Measurements from ENCODE around the gene IL1R1.
"Not testable (repeated sequence)": the region's sequence is repeated elsewhere in the genome, so short reads cannot be mapped to it uniquely, and the experiment has no call there.

Gene IL1R1, protein sequence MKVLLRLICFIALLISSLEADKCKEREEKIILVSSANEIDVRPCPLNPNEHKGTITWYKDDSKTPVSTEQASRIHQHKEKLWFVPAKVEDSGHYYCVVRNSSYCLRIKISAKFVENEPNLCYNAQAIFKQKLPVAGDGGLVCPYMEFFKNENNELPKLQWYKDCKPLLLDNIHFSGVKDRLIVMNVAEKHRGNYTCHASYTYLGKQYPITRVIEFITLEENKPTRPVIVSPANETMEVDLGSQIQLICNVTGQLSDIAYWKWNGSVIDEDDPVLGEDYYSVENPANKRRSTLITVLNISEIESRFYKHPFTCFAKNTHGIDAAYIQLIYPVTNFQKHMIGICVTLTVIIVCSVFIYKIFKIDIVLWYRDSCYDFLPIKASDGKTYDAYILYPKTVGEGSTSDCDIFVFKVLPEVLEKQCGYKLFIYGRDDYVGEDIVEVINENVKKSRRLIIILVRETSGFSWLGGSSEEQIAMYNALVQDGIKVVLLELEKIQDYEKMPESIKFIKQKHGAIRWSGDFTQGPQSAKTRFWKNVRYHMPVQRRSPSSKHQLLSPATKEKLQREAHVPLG

DNA sequence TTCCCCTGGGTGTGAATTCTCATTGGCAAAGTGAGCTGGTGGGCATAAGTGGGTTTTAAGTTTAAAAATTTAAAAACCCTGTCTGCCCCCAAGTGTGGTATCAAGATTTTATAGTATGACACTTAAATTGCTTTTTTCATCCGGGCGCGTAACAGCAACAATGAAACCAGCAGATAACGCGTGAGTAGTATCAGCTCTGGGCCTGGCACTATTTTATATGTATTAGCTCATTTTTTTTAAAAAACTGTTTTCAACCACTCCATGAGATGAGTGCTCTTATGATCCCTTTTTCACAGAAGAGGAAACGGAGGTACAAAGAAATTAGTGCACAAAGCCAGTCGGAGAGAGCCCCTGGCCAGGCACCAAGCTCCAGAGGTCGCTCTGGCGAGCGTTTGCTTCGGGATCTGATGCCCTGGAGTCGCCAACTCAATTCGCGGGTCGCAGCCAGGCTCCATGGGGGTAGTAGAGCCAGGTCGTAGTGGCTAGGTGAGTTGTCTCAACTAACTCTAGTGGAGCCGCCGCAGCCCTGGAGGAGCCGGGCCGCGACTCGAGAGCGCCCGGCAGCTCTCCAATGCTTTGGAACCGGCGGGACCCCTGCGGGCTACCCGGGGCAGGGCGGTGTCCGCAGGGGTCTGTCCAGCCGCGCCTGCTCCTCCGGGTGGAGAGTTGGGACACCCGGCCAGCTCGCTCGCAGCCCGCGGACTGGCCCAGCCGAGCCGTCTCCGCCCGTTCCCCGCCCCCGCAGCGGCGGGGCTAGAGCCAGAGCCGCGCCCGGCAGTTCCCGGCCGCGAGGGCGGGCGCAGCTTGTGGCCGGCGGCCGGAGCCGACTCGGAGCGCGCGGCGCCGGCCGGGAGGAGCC is at the start of gene IL1R1:
Gene IL1R1, plus strand, starts transcription at position 777 of the 859 bp plus-strand sequence. CDS start 14,979 bp downstream, outside the sequence.
- DNase-seq: peak in 9 of 10 donors; percentile 6 to 89 (median 36)
- intact Hi-C loops (cut with DNase I): no loop called here

DNA sequence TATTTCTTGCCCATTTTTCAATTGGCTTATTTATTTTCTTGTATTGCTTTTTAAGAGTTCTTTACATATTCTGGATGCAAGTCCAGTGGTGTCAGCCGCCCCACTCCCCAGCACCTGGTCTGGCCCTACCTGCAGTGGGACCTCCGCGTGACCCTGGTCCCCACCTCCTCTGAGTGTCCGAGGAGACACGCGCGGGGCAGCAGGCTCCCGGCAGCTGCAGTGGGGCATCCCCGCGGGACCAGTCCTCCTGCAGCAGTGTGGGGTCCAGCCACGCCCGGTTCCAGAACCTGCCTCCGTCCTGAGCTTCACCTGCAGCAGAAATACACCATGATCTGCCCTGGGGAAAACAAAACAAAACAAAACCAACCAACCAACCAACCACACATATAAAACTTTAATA is 48.9 kb upstream of the IL1R1 start:
- peak in 1 of 10 donors; percentile 82 for DNase-seq
- intact Hi-C loops (cut with DNase I): no loop called here

DNA sequence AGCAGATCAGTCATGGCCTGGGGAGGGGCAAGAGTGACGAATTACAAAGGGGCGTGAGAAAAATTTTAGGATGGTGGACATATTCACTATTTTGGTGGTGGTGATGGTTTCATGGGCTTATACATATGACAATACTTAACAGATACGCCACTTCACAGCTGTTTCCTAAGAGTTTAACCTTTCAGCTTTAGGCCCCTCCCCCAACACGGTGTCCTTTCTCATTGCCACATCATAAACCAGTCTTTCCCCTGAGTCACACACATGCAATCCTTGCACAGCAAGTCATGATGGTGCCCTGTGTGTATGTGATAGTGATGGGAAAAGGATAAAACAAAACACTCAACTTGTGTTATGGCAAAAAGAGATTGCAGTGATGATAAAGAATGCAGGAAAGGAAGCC is 47.6 kb upstream of the IL1R1 start:
- DNase-seq: no peak
- intact Hi-C loops (cut with DNase I): no loop called here

DNA sequence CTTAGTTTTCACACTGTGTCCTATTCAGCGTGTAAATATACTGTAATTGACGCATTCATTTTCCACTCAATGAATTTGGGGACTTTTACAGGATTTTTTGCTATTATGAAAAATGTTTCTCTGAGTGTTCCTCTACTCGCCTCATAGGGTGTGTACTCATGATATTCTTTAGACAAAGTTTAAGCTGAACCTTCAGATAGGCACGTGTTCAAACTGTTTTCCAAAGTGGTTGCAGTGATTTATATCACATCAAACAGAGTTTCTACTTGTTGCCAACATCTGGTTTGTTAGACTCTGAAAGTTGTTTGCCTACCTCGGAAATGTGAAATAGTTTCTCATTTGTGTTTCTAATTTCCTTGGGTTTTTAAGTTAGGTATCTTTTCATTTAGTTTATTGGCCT is 46.4 kb upstream of the IL1R1 start:
- intact Hi-C loops (cut with DNase I): no loop called here
- no peak for DNase-seq

DNA sequence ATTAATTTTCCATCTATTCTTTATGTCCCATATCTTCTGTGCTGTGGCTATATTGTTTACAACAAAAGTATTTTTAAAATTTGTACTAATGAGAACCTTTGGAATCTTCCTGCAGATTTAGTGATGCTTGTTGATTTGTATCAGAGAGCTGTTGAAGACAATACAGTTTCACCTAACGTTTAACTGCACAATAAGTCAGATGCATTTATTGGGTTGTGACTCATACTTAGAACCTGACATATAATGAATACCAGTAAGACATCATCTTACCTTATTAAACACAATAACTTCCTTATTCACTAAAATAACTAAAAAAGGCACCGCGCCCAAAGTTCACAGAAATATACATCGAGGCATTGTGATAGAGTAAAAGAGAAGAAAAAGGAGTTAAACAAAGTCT is 43.8 kb upstream of the IL1R1 start:
- DNase-seq: no peak

DNA sequence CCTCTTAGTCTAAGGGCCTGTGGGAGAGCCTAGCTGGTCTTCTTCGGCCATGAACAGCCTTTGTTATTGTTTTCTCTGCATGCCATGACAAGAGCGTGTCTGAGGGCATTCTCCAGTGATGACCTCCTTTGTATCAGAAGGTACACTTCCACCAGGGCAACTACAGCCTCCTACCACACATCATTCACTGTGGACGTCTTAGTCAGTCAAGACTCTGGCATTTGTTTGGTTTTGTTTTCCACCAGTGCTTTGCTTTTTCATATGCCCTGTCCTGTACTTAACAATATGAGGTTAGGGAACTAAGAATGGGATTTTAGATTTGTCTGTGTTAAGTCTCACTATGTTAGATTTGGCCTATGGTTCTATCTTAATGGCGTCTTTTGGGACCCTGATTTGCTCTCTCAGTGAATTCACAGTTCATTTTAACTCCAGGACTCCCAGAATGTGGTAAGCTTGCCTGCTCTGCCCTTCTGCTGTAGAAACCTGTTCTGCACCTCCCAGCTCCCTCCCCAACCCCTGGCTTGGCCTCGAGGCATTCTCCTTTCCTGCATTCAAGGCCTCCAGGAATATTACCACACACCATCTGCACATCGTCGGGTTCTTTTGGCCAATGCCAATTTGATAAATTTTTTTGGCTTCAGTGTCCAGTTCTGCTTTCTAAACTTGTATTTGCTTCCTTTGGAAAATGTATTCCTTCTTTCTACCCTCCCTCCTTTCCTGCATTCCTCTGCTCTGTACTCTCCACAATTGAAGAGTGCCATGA is 42.8 kb upstream of the IL1R1 start:
- intact Hi-C loops (cut with DNase I): no loop called here
- no peak for DNase-seq

More for the DNA sequence above, 43.8 kb upstream of the IL1R1 start:
- intact Hi-C loops (cut with DNase I): no loop called here

DNA sequence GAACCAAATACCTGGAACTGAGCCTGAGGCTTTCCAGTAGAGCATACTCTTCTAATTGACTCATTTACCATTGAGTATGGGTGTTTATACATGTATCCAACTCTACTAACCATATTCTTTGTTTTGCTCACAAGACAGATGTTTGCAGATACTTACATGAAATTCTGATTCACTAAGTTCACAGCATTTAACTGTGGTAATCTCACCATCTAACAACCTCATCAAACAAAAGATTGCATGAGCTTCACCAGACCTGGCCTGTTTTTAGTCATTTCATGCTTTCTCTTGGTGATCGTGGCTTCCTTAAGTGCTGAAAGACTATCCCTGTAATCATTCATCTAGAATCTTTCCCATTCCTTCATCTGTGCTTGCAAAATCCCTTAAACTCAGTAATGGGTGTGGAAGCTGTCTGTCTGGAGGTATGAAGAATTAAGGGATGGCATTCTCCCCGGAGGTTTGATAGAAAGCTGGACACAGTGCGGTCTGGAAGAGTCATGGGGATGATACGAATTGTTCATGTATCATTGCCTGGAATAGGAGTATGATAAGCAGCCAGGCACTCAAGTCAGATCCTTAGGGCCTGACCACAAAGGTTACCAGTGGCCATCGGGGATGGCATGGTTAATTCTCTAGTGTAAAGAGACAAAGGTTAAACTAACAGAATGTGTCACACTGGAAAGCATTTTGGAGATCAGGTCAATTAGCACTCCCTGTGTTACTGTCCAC is 42.0 kb upstream of the IL1R1 start:
- DNase-seq: no peak
- intact Hi-C loops (cut with DNase I): no loop called here

DNA sequence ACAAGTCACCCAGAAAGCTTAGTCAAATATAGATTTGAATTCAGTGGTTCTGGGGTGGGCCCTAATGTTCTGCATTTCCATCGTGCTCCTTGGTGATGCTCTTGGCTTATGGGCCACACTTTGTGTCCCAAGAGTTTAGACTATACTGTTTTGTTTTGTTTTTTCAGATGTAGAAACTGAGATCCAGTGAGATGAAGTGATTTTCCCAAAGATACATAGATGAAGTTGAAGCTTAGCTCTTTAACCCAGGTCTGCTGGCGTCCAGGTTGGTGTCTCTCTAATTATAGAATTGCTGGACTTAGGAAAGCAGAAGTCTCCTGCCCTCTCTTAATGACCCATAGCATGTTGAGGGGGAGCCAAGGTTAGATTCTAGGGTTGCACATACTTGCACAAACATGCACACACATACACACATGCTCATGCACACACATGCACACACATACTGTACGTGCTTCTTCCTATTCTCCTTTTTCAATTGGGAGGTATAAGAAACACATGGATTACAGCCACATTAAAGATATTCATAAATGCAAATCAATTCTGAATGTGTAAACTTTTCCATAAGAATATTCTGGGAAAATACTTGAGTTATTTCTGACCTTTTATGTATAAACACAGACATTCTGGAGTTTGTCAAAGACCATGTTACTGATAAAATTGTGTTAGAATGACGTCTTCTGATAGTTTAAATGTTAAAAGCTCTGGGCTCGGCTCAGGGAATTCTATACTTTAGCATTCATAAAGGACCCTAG is 41.3 kb upstream of the IL1R1 start:
- no peak for DNase-seq
- intact Hi-C loops (cut with DNase I): no loop called here

DNA sequence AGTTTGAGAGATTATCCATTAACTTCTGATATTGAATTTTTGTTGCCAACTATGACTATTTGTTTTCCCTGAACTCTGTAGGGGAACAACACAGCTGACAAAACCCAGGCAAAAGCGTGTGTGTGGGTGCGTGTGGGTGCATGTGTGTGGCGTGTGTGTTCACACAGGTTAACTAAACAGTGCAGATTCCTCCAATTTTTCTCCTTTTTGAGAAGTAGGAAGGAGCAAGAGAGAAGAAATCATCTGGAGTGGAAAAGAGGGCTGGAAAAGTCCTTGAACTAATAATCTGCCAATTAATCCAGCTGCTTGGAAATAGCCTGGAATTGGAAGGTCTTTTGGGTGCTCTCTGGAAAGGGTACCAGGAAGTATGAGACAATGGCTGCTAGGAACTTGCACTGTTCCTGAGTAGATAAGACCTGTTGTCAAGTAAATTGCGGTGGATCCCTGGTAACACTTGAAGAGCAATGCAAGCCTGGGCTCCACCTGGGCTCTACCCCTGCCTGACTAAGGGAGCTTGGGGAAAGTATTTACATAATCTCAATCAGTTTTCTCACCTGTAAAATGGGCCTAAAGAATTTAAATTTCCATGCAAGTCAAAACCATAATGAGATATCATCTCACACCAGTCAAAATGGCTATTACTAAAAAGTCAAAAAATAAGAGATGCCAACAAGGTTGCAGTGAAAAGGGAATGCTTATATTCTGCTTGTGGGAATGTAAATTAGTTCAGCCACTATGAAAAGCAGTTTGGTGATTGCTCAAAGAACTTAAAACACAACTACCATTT is 40.5 kb upstream of the IL1R1 start:
- DNase-seq: no peak
- intact Hi-C loops (cut with DNase I): no loop called here

DNA sequence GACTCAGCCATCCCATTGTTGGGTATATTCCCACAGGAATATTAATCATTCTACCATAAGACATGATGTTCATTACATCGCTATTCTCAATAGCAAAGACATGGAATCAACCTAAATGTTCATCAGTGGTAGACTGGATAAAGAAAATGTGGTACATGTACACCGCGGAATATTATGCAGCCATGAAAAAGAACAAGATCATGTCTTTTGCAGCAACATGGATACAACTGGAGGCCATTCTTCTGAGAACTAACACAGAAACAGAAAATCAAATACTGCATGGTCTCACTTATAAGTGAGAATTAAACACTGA is 40.0 kb upstream of the IL1R1 start:
- intact Hi-C loops (cut with DNase I); DNase-seq: not testable (repeated sequence)

DNA sequence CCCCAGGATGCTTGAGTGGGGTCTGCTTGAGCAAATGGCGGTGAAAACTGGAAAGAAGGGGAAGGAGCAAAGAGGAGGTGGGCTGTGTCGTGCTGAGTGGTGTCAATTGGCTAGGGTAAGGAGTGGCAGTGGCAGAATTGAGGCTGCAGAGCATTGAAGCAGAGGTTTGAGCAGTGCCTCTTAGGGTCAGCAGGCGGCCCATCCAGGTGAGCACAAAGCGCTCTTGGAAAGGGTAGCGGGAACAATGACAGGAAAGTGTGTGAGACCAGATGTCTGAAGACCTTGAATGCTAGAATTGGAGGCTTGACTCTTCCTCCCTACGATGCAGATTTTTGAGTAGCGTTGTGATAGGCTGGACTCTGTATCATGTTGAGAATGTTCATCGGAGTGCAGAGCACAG is 39.3 kb upstream of the IL1R1 start:
- intact Hi-C loops (cut with DNase I): no loop called here
- DNase-seq: no peak

DNA sequence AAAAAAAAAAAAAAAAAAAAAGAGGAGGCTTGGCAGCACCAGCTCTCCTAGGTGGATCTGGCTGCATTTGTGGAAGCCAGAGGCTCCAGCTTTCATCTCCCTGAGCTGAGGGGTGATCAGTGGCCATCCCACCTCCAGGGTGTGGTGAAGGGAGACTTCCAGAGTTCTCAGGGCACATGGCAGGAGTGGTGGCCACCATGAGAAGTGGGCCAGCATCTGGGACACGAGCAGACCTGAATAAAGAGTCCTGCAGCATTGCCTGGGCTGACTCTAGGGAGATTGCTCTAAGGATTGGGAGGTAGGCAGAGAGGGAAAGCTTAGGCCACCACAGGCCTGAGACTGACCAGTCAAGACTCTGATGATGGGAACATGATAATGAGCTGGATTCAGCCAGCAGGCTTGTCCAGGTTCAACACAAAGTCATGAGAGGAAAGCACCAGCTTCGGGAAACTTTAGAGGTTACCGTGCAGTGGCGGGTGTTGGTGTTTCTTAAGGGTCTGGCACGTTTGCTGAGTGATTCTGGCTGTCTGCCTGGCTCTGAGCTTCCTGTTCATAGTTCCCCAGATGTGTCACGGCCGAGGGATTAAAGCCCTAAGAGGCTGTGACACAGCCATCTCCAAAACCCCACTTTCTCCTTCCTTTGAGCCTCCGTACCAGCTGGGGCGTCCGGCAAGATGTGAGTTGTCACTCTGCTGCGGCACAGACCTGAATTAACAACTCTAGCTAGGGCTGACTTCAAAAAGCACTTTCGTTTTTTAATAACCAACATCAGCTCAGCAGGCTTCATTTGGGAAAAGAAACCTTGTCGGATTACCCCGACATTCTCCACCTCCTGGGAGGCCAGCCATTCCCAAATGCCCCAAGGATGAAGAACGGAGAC is 38.3 kb upstream of the IL1R1 start:
- intact Hi-C loops (cut with DNase I): no loop called here
- peak in 1 of 10 donors; percentile 73 for DNase-seq

DNA sequence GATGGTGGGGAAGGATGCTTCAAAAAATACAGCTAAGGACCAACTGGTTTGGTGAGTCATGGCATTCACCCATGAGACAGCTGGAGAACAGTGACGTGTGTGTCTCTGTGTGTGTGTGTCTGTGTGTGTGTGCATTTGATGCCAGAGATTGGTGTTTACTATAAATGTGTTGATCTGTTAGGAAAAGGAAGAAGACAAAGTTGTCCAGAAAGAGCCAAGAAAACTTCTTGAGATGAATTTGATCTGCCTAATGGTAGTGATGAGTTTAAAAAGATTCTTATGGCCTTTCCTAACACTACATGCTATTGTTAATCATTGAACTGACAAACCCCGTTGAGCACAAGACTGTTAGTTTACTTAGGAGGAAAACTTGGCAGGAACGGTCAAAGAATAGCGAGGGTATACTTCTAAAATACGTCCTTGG is 36.4 kb upstream of the IL1R1 start:
- intact Hi-C loops (cut with DNase I): no loop called here
- DNase-seq: no peak

DNA sequence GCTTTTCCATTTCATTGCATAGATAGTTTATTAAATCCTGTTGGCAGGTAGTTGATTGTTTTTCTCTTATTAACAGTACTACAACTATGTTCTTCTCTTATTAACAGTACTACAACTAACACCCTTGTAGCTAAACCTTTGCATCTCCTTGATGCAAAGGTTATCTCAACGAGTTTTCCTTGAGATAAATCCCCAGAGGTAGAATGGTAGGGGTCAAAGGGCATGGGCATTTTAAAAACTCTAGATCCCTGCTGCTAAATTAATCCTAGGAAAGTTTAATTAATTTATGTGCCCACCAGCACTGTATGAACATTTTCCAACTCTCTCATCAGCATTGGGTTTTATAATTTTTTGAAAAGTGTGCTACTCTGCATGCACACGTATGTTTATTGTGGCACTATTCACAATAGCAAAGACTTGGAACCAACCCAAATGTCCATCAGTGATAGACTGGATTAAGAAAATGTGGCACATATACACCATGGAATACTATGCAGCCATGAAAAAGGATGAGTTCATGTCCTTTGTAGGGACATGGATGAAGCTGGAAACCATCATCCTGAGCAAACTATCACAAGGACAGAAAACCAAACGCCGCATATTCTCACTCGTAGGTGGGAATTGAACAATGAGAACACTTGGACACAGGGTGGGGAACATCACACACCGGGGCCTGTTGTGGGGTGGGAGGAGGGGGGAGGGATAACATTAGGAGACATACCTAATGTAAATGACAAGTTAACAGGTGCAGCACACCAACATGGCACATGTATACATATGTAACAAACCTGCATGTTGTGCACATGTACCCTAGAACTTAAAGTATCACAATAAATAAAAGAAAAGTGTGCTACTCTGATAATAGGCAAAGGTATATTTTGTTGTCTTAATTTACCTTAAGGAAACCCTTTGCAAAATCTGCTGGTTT is 35.5 kb upstream of the IL1R1 start:
- DNase-seq; intact Hi-C loops (cut with DNase I): not testable (repeated sequence)

DNA sequence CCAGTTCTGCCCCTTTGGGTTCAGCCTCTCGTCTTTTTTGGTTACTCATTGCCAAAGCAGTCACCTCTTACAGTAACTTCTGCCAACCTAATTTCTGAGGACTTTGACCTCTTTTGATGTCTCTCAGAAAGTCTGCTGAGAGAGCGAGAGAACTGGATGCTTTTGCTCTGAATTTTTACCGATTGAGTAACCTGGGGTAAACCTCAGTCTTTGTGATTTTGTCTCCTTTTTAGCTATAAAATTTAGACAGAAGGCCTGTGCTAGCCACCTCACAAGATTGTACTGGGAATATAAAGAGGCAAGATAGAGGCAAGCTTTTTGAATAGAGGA is 34.8 kb upstream of the IL1R1 start:
- intact Hi-C loops (cut with DNase I): no loop called here
- DNase-seq: no peak

DNA sequence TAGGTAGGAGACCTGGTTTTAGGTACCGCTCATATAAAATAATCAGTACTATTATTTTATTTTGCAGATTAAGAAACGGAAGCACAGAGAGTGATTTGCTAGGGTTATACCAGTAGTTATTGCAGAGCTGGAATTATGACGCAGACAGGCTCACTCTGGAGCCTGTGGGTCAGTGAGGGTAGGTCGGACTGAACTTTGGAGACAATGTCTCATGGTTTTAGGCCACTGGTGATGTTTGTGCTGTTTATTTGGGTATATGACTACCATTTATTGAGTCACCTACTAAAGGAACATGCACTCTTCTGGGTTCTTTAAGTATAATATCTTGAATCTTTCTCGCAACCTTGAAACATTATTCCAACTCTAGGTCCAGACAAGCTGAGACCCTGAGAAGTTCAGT is 33.5 kb upstream of the IL1R1 start:
- no peak for DNase-seq
- intact Hi-C loops (cut with DNase I): no loop called here

DNA sequence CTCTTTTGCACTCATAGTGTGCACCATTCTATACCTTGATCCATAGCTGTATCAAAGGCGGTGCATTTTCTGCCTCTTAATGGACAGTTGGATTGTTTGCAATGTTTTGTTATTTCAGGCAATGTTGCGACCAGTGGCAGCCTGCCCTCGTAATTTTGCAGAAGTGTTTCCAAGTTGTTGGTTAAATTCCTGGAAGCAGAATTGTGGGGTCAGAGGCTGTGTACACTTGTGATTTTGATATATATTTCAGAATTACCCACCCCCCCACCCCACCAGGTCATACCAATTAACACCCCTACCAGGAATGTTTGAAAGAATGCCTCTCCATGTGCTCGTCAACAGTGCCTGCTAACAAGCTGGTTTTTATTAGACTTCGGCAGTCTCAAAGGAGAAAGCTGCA is 32.4 kb upstream of the IL1R1 start:
- intact Hi-C loops (cut with DNase I): no loop called here

More for the DNA sequence above, 32.4 kb upstream of the IL1R1 start:
- DNase-seq: no peak

Data from posterior cingulate gyrus (tissue), 11 donors.